Ovary (tissue), 9 donors: ENCODE results near the gene LIN7B. TPM values are rescaled to one million over a fixed set of nuclear protein-coding genes. Genes with fewer than 3 reads are reported as not detected.

Source experiments
- DNase-seq, 5 donors: peaks; one replicate each; pipeline ENCODE4 v3.0.0-alpha.2; 2019 to 2020
- H3K27ac ChIP-seq, 2 donors: fragments of 200-600 bp; one replicate each; pipeline versions ENCODE4 v1.5.1 to v1.8.0; 2019 to 2022
- H3K27me3 ChIP-seq: fragments of 200-600 bp; one replicate; pipeline ENCODE4 v1.8.0; 2022
- H3K36me3 ChIP-seq: fragments of 200-600 bp; sonication (generic); one replicate; pipeline ENCODE4 v1.5.1; 2019
- H3K4me1 ChIP-seq: one replicate; pipeline ENCODE4 v1.8.1; 2013; ENCODE audit warnings: mild to moderate bottlenecking, moderate library complexity; ENCODE audit not compliant: insufficient read depth
- H3K4me3 ChIP-seq: fragments of 200-600 bp; sonication (generic); one replicate; pipeline ENCODE4 v1.5.1; 2017
- H3K9me3 ChIP-seq, 2 donors: fragments of 200-600 bp in 1 of 2; sonication (generic) in 1 of 2; one replicate each; pipeline versions ENCODE4 v1.5.1 to v1.8.1; 2013 to 2019; ENCODE audit warnings: mild to moderate bottlenecking in 1 of 2, moderate library complexity in 1 of 2
- EP300 ChIP-seq: sonication (generic); formaldehyde crosslinking; IDR thresholded peaks from one replicate; pipeline ENCODE4 v1.6.1; 2017; ENCODE audit warnings: antibody characterized with exemption
- POLR2A ChIP-seq: fragments of 450-650 bp; IDR thresholded peaks from one replicate; pipeline ENCODE4 v1.6.1; 2017; ENCODE audit warnings: antibody characterized with exemption, mild to moderate bottlenecking, moderate library complexity
- WGBS, 3 donors: extraction: QIAGEN DNeasy Blood & Tissue Kit in 1 of 3; methylation state at CpG; one replicate each; pipeline versions ENCODE4 v1.1.5 to v1.1.7; 2013 to 2017; 5-methylcytosine and 5-hydroxymethylcytosine counted together
- intact Hi-C, 4 donors: fragments of 100-400 bp; cut with DNase I; formaldehyde crosslinking; loops; one replicate each; pipeline versions ENCODE4 v1.11.0 to v1.15.1; 2022 to 2023
- polyA plus RNA-seq, 2 donors: library from polyadenylated mRNA; stranded (reverse); fragments of 200-250 nt in 1 of 2; fragments of 350-450 nt in 1 of 2; fragmentation: Illumina TruSeq in 1 of 2; extraction: RNeasy Lipid Tissue Mini Kit (QIAGEN cat#74804) in 1 of 2; gene quantifications; one replicate each; pipeline ENCODE4 v1.2.3, GENCODE V29; 2013 to 2014
- total RNA-seq, 7 donors: library from RNA; depleted of rRNA in 2 of 7; stranded (reverse); fragments of >200 nt in 2 of 7; fragmentation: NEBNext Ultra II Directional in 3 of 7; extraction: Animal tissue kit (Norgen Biotek cat#: 25700) in 3 of 7; gene quantifications; one replicate each; pipeline versions ENCODE4 v1.1.0 to v1.2.4, GENCODE V29; 2016 to 2023
- TF ChIP-seq, protein P1 (sequence below), 3 donors: fragments of 450-650 bp in 2 of 3; fragments of 200-600 bp in 1 of 3; IDR thresholded peaks; one replicate each; pipeline versions ENCODE4 v1.5.1 to v1.8.0; 2016 to 2022; ENCODE audit warnings: antibody characterized with exemption in 3 of 3, mild to moderate bottlenecking in 1 of 3
- donor health status: DM: no; HTN: no; CAD: no; lungs with moderate emphysema.
- donor health status: DM: no; HTN: no; CAD: no.
- donor health status: Bipolar disorder and iron deficiency.
- donor health status: DM: yes; HTN: yes; CAD: no.
- donor health status: DM: no; HTN: no; CAD: no.
- donor health status: DM: yes; HTN: yes; CAD: no.

LIN7B gene
- total and polyA plus RNA-seq, 9 donors = 0.82 to 9.8 (median 8.5) TPM

DNA sequence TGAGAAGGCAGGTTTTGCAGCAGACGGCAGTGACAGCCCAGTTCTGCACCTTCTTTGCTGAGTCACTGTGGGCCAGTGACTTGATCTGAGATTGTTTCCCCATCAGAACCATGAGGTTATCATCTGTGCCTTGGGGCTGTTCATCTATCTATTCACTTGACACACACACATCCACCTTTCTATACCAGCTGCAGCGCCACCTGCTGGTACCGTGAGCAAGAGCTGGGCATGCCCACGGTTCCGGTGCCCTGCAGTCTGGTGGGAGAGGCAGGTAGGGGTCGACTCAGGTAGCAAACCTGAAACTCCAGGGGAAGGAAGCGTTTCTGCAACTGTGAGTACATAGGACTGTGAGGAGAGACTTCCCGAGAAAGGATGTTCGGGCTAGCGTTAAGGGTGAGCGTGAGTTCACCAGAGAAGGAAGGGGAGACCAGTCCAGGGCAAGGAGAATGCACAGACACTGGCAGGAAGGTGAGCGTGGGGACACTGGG is 7.5 kb upstream of the LIN7B start:
- DNase-seq = peak in 2 of 5 donors; percentile 47 to 66
- no peaks in the 10 kb centered on the region for H3K4me1 ChIP-seq
- no peaks in the 10 kb centered on the region for H3K9me3 ChIP-seq
- no peaks in the 10 kb centered on the region for H3K27me3 ChIP-seq
- 61 to 63% (median 62%) methylated on average over 12 of the region's 12 CpGs for WGBS, 3 donors
- intact Hi-C loops = no loop called here
- no peaks in the 10 kb centered on the region for H3K36me3 ChIP-seq
- no peak overlapping the region for H3K4me3 ChIP-seq
- no peak overlapping the region for H3K27ac ChIP-seq
- no peak for TF ChIP-seq POLR2A
- TF ChIP-seq, protein P1, sequence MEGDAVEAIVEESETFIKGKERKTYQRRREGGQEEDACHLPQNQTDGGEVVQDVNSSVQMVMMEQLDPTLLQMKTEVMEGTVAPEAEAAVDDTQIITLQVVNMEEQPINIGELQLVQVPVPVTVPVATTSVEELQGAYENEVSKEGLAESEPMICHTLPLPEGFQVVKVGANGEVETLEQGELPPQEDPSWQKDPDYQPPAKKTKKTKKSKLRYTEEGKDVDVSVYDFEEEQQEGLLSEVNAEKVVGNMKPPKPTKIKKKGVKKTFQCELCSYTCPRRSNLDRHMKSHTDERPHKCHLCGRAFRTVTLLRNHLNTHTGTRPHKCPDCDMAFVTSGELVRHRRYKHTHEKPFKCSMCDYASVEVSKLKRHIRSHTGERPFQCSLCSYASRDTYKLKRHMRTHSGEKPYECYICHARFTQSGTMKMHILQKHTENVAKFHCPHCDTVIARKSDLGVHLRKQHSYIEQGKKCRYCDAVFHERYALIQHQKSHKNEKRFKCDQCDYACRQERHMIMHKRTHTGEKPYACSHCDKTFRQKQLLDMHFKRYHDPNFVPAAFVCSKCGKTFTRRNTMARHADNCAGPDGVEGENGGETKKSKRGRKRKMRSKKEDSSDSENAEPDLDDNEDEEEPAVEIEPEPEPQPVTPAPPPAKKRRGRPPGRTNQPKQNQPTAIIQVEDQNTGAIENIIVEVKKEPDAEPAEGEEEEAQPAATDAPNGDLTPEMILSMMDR (IDR thresholded peaks at IDR 0.05) = peak in 2 of 3 donors; percentile 32 to 36

DNA sequence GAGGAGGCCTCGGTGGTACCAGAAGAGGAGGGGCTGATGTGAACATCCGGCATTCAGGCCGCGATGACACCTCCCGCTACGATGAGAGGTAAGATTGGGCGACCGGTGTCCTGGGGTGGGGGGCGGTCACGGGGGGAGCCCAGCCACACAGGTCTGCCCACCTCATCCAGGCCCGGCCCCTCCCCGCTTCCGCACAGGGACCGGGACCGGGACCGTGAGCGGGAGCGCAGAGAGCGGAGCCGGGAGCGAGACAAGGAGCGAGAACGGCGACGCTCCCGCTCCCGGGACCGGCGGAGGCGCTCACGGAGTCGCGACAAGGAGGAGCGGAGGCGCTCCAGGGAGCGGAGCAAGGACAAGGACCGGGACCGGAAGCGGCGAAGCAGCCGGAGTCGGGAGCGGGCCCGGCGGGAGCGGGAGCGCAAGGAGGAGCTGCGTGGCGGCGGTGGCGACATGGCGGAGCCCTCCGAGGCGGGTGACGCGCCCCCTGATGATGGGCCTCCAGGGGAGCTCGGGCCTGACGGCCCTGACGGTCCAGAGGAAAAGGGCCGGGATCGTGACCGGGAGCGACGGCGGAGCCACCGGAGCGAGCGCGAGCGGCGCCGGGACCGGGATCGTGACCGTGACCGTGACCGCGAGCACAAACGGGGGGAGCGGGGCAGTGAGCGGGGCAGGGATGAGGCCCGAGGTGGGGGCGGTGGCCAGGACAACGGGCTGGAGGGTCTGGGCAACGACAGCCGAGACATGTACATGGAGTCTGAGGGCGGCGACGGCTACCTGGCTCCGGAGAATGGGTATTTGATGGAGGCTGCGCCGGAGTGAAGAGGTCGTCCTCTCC is 6.3 kb upstream of the LIN7B start:
- 88 to 91% (median 90%) methylated on average over 93 of the region's 93 CpGs for WGBS, 3 donors
- Histone ChIP-seq H3K27me3 (no peaks in the 10 kb centered on the region), H3K9me3 (no peaks in the 10 kb centered on the region), H3K4me3 (no peak overlapping the region), H3K27ac (no peak overlapping the region), H3K4me1 (no peaks in the 10 kb centered on the region), H3K36me3 (no peaks in the 10 kb centered on the region)
- no peak for DNase-seq
- TF ChIP-seq POLR2A = no peak
- TF ChIP-seq, protein P1 (IDR thresholded peaks at IDR 0.05) = no peak
- no peak for TF ChIP-seq EP300
- intact Hi-C loops = no loop called here

DNA sequence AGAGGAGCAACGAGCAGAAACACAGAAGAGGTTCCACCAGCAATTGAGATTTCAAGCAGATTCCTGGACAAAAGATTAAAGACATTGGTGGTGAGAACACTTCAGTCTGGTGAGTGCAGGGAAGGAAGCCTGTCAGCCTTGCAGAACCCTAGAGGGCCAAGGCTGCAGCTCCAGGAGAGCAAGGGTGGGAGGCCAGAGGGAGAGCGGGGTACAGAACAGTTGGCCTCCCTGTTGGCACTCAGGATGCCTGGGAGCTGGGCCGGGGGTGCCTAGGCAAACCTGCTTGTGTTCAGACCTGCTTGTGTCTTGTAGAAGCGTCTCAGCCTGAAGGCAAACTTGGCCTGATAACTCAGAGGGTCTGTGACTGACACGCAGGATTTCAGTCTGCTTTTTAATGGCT is 5.1 kb upstream of the LIN7B start:
- DNase-seq = no peak
- TF ChIP-seq, protein P1 (IDR thresholded peaks at IDR 0.05) = no peak
- TF ChIP-seq EP300 (no peak), POLR2A (no peak)
- Histone ChIP-seq H3K9me3 (no peaks in the 10 kb centered on the region), H3K27me3 (no peaks in the 10 kb centered on the region), H3K4me1 (peaks cover 4% of the 10 kb centered on the region), H3K4me3 (no peak overlapping the region), H3K36me3 (no peaks in the 10 kb centered on the region), H3K27ac (no peak overlapping the region)
- WGBS, 3 donors = 72 to 76% (median 73%) methylated on average over 5 of the region's 5 CpGs
- intact Hi-C loops = no loop called here

DNA sequence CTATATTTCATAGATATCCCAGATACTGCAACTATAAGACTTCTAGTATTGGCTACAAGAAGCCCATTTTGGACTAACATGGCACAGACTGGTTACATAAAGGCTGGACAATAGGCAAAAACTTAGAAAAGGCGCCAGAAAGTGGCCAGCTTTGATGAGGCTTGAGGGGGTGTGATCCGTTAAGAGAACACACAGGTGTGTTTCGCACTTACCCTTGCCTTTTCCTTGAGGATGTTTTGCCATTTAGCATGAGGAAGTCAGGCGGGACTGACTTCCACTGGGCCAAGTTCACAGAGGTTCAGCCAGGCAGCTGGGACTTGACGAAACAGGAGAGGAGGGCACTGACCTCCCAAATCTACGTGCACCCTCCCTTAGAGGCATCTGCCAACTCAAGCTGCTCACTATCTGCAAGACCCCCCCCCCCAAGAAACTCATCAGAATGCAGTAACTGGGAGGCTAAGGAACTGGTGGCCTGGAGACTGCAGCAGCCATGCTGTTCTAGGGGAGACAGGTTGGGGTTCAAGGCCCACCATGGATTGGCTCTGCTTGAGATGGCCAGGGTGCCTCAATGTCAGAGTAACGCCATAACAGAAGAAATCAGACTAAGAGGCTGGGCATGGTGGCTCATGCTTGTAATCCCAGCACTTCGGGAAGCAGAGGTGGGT is 4.5 kb upstream of the LIN7B start:
- Histone ChIP-seq H3K9me3 (no peaks in the 10 kb centered on the region), H3K27me3 (no peaks in the 10 kb centered on the region), H3K4me1 (peaks cover 4% of the 10 kb centered on the region), H3K27ac (no peak overlapping the region), H3K4me3 (no peak overlapping the region), H3K36me3 (no peaks in the 10 kb centered on the region)
- intact Hi-C loops = no loop called here
- no peak for DNase-seq
- 62 to 75% (median 62%) methylated on average over 8 of the region's 8 CpGs for WGBS, 3 donors
- no peak for TF ChIP-seq EP300
- TF ChIP-seq POLR2A = no peak
- TF ChIP-seq, protein P1 (IDR thresholded peaks at IDR 0.05) = no peak
